ENCODE results near the gene RTEL1. TPM values are rescaled to one million over a fixed set of nuclear protein-coding genes. Genes with fewer than 3 reads are reported as not detected.
"Not testable (repeated sequence)": the region's sequence is repeated elsewhere in the genome, so short reads cannot be mapped to it uniquely, and the experiment has no call there.

The RTEL1 gene
- total and polyA plus RNA-seq, 9 donors = 6.2 to 44.2 (median 21.3) TPM

- Histone ChIP-seq H3K27ac (peak overlapping the region in 1 of 2 donors; percentile 88), H3K4me3 (peak overlapping the region; percentile 68), H3K36me3 (no peaks in the 10 kb centered on the region), H3K4me1 (ENCODE audit: insufficient read depth) (peaks cover 10% of the 10 kb centered on the region), H3K9me3 (no peaks in the 10 kb centered on the region), H3K27me3 (no peaks in the 10 kb centered on the region)
- TF ChIP-seq EP300 (IDR thresholded peaks at IDR 0.05) = no peak
- no peak for TF ChIP-seq CTCF (IDR thresholded peaks at IDR 0.05)
- TF ChIP-seq POLR2A (IDR thresholded peaks at IDR 0.05) = no peak
- WGBS, 3 donors = 1 to 2% (median 2%) methylated on average over 20 to 25 of the region's 25 CpGs
- intact Hi-C loops (cut with DNase I) = no loop called here
- DNase-seq = no peak
These were observed 656 bp downstream of the RTEL1 start for GRCh38 chr20:63658749-63659187.

- H3K4me1 ChIP-seq (ENCODE audit: insufficient read depth) = peaks cover 10% of the 10 kb centered on the region
- H3K27me3 ChIP-seq = no peaks in the 10 kb centered on the region
- peak overlapping the region; percentile 68 for H3K4me3 ChIP-seq
- H3K27ac ChIP-seq = no peak overlapping the region
- TF ChIP-seq EP300 (IDR thresholded peaks at IDR 0.05) (no peak), CTCF (IDR thresholded peaks at IDR 0.05) (no peak), POLR2A (IDR thresholded peaks at IDR 0.05) (no peak)
- WGBS, 3 donors = 52 to 61% (median 52%) methylated on average over 13 of the region's 13 CpGs
- peak in 2 of 5 donors; percentile 30 to 47 for DNase-seq
- no peaks in the 10 kb centered on the region for H3K9me3 ChIP-seq
- intact Hi-C loops (cut with DNase I) = no loop called here
- H3K36me3 ChIP-seq = no peaks in the 10 kb centered on the region
These were observed 1.3 kb downstream of the RTEL1 start for GRCh38 chr20:63659370-63659769.

GRCh38 chr20:63660174-63660573 is 2.1 kb downstream of the RTEL1 start:
- H3K4me3 ChIP-seq; H3K4me1 ChIP-seq (ENCODE audit: insufficient read depth); intact Hi-C loops (cut with DNase I); H3K36me3 ChIP-seq; H3K27me3 ChIP-seq; H3K9me3 ChIP-seq; DNase-seq; H3K27ac ChIP-seq: not testable (repeated sequence)
- WGBS, 3 donors = 77 to 87% (median 87%) methylated on average over 10 of the region's 10 CpGs

- Histone ChIP-seq H3K36me3 (no peaks in the 10 kb centered on the region), H3K27ac (no peak overlapping the region)
- TF ChIP-seq POLR2A (IDR thresholded peaks at IDR 0.05) = no peak
- no peak for TF ChIP-seq EP300 (IDR thresholded peaks at IDR 0.05)
- no peak for TF ChIP-seq CTCF (IDR thresholded peaks at IDR 0.05)
These were observed 2.5 kb downstream of the RTEL1 start for GRCh38 chr20:63660622-63661021.

GRCh38 chr20:63661108-63661507 is 3.0 kb downstream of the RTEL1 start:
- Histone ChIP-seq H3K36me3 (no peaks in the 10 kb centered on the region), H3K4me1 (ENCODE audit: insufficient read depth) (peaks cover 10% of the 10 kb centered on the region), H3K9me3 (no peaks in the 10 kb centered on the region), H3K27ac (no peak overlapping the region), H3K27me3 (no peaks in the 10 kb centered on the region), H3K4me3 (no peak overlapping the region)
- TF ChIP-seq CTCF (IDR thresholded peaks at IDR 0.05) (no peak), POLR2A (IDR thresholded peaks at IDR 0.05) (no peak), EP300 (IDR thresholded peaks at IDR 0.05) (no peak)
- intact Hi-C loops (cut with DNase I) = no loop called here
- peak in 2 of 5 donors; percentile 28 to 40 for DNase-seq
- 95% methylated on average over 22 of the region's 22 CpGs for WGBS, 3 donors

More at GRCh38 chr20:63660622-63661021, 2.5 kb downstream of the RTEL1 start:
- Histone ChIP-seq H3K4me1 (ENCODE audit: insufficient read depth) (peaks cover 10% of the 10 kb centered on the region), H3K9me3 (no peaks in the 10 kb centered on the region), H3K27me3 (no peaks in the 10 kb centered on the region), H3K4me3 (no peak overlapping the region)
- 79 to 90% (median 83%) methylated on average over 8 of the region's 8 CpGs for WGBS, 3 donors
- intact Hi-C loops (cut with DNase I) = no loop called here
- DNase-seq = no peak
